ENCODE measurements around the gene CNN3. TPM values are rescaled to one million over a fixed set of nuclear protein-coding genes. Genes with fewer than 3 reads are reported as not detected.

Gene CNN3
- total and polyA plus RNA-seq, 9 donors = 294 to 507 (median 369) TPM

GRCh38 chr1:94926126-94926914 lies 590 bp downstream of the CNN3 start:
- under 1% methylated on average over 77 of the region's 78 CpGs for WGBS (ENCODE audit: insufficient coverage)
- peaks cover 14% of the 10 kb centered on the region for H3K36me3 ChIP-seq (ENCODE audit: control insufficient read depth, insufficient read depth, low read length)
- H3K9me3 ChIP-seq (replicated peaks; ENCODE audit: control insufficient read depth, low read depth, low read length) = no peaks in the 10 kb centered on the region
- H3K27ac ChIP-seq (ENCODE audit: low read length) = peak overlapping the region; percentile 99
- no peaks in the 10 kb centered on the region for H3K27me3 ChIP-seq (ENCODE audit: control insufficient read depth, insufficient read depth, low read length)
- H3K4me3 ChIP-seq (ENCODE audit: low read length) = peak overlapping the region; percentile 93
- peaks cover 43% of the 10 kb centered on the region for H3K4me1 ChIP-seq (ENCODE audit: control insufficient read depth, insufficient read depth, low read length)
- peak; percentile 81 for DNase-seq

DNA sequence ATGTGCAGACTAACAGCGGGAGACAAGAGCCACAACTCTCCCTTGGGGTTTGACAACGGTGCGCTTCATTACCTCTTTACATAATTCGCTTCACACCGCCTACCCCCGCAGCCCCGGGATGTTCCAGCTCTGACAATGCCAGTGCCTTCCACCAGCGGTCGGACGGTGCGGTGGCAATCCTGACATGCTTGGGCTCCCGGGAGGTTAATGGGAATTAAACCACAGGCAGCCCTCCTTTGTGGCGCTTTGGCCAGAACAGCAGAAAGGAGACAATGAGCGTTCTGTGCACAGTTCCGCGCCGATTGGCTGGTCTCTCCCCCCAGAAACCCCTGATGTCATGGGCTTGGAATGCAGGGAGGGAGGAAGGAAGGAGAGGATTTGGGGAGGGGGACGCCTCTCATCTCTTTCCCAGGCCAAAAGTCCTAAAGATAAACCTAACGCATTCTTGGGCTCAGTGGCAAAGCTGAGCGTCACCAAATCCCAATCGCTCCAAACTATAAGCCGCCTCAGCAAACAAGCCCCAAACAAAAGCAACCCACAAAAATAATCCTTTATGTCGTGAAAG lies 1.3 kb downstream of the CNN3 start:
- 0% methylated on average over 16 of the region's 23 CpGs for WGBS (ENCODE audit: insufficient coverage)
- H3K36me3 ChIP-seq (ENCODE audit: control insufficient read depth, insufficient read depth, low read length) = peaks cover 14% of the 10 kb centered on the region
- H3K4me3 ChIP-seq (ENCODE audit: low read length) = peak overlapping the region; percentile 93
- H3K4me1 ChIP-seq (ENCODE audit: control insufficient read depth, insufficient read depth, low read length) = peaks cover 43% of the 10 kb centered on the region
- H3K27me3 ChIP-seq (ENCODE audit: control insufficient read depth, insufficient read depth, low read length) = no peaks in the 10 kb centered on the region
- peak overlapping the region; percentile 99 for H3K27ac ChIP-seq (ENCODE audit: low read length)
- DNase-seq = peak; percentile 98
- no peaks in the 10 kb centered on the region for H3K9me3 ChIP-seq (replicated peaks; ENCODE audit: control insufficient read depth, low read depth, low read length)

GRCh38 chr1:94925004-94925403 lies 1.9 kb downstream of the CNN3 start:
- Histone ChIP-seq H3K36me3 (ENCODE audit: control insufficient read depth, insufficient read depth, low read length) (peaks cover 14% of the 10 kb centered on the region), H3K27ac (ENCODE audit: low read length) (peak overlapping the region; percentile 99), H3K4me1 (ENCODE audit: control insufficient read depth, insufficient read depth, low read length) (peaks cover 45% of the 10 kb centered on the region), H3K9me3 (replicated peaks; ENCODE audit: control insufficient read depth, low read depth, low read length) (no peaks in the 10 kb centered on the region), H3K27me3 (ENCODE audit: control insufficient read depth, insufficient read depth, low read length) (no peaks in the 10 kb centered on the region), H3K4me3 (ENCODE audit: low read length) (peak overlapping the region; percentile 93)
- DNase-seq = peak; percentile 74
- WGBS (ENCODE audit: insufficient coverage) = no CpG with 5 or more reads among the region's 2 CpGs

- WGBS (ENCODE audit: insufficient coverage) = 62% methylated on average over 2 of the region's 8 CpGs
- H3K27ac ChIP-seq (ENCODE audit: low read length) = peak overlapping the region; percentile 99
- H3K4me3 ChIP-seq (ENCODE audit: low read length) = peak overlapping the region; percentile 15
- H3K27me3 ChIP-seq (ENCODE audit: control insufficient read depth, insufficient read depth, low read length) = no peaks in the 10 kb centered on the region
- peak; percentile 47 for DNase-seq
- H3K36me3 ChIP-seq (ENCODE audit: control insufficient read depth, insufficient read depth, low read length) = peaks cover 14% of the 10 kb centered on the region
- H3K4me1 ChIP-seq (ENCODE audit: control insufficient read depth, insufficient read depth, low read length) = peaks cover 38% of the 10 kb centered on the region
- no peaks in the 10 kb centered on the region for H3K9me3 ChIP-seq (replicated peaks; ENCODE audit: control insufficient read depth, low read depth, low read length)
These were observed 4.1 kb downstream of the CNN3 start for GRCh38 chr1:94922761-94923331.

DNA sequence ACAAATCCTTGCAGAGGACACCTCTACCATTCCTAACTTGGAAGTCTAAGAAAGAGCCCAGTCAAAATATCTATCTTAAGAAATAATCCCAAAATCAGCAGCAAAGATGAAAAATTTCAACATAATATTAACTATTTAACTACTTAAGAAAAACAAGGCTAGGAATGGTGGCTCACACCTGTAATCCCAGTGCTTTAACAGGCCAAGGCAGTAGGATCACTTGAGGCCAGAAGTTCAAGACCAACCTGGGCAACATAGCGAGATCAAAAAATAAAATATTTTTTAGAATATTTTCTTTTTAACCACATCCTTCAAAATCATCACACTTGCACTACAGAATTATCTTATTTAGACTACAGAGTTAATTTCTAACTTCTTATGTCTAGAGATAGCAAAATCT lies 4.9 kb downstream of the CNN3 start:
- Histone ChIP-seq H3K27me3 (ENCODE audit: control insufficient read depth, insufficient read depth, low read length) (no peaks in the 10 kb centered on the region), H3K4me1 (ENCODE audit: control insufficient read depth, insufficient read depth, low read length) (peaks cover 33% of the 10 kb centered on the region), H3K36me3 (ENCODE audit: control insufficient read depth, insufficient read depth, low read length) (peaks cover 14% of the 10 kb centered on the region), H3K4me3 (ENCODE audit: low read length) (no peak overlapping the region), H3K27ac (ENCODE audit: low read length) (peak overlapping the region; percentile 99), H3K9me3 (replicated peaks; ENCODE audit: control insufficient read depth, low read depth, low read length) (no peaks in the 10 kb centered on the region)
- WGBS (ENCODE audit: insufficient coverage) = no CpG with 5 or more reads among the region's 1 CpG
- no peak for DNase-seq

DNA sequence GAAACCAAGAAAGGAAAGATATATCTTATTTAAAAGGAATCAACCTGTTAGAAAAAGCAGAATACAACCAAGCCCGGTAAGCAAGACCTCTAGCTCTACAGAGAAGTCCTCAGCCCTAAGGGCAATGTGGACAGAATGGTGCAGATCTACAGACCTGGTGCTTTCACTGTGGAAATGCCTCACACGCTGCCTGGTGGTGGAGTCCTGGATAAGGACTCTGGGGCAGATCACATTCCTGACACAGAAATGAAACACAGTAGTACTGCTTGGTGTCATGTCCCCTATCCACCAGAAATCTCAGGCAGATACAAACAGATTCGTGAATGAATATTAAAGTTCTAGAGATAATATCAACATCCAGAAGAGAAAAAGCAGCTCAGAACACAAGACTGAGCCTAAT lies 6.8 kb downstream of the CNN3 start:
- DNase-seq = no peak
- H3K27me3 ChIP-seq (ENCODE audit: control insufficient read depth, insufficient read depth, low read length) = no peaks in the 10 kb centered on the region
- H3K4me1 ChIP-seq (ENCODE audit: control insufficient read depth, insufficient read depth, low read length) = peaks cover 40% of the 10 kb centered on the region
- no peaks in the 10 kb centered on the region for H3K9me3 ChIP-seq (replicated peaks; ENCODE audit: control insufficient read depth, low read depth, low read length)
- H3K27ac ChIP-seq (ENCODE audit: low read length) = peak overlapping the region; percentile 18
- no CpG with 5 or more reads among the region's 3 CpGs for WGBS (ENCODE audit: insufficient coverage)
- H3K4me3 ChIP-seq (ENCODE audit: low read length) = no peak overlapping the region
- H3K36me3 ChIP-seq (ENCODE audit: control insufficient read depth, insufficient read depth, low read length) = peaks cover 20% of the 10 kb centered on the region

DNA sequence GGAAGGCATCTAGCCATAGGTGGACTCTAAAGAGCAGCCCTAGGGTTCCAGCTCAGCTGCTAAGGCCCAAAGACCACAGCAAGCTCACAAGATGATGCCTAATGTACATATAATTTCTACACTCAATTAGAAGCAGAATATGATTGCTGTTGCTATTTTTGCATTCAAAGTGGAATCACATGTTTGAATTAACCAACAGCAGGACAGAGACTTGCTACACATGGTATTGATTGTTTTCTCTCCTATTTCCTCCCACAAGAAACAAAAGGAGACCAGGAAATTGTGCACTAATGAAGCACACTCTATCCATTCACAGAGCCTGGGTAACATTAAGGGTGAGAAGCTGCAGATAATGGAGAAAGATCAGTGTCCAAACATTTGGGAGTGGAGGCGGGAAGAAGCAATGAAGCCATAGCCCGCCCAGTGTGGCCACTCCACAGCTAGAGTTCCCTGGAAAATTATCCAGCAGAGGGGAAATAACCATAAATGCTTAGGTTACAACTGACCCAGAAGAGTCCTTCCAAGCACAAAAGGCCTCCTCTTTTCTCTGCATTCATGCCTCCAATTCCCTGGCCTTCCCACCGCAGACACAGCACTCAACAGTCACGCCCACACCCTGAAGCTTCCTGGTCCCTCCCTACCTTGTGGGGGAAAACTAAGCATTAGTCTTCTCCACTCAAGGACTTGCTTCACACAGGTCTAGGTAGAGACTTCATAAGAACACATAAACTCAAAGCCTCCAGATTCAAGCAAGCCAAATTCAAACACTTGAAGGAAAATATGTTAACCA lies 7.5 kb downstream of the CNN3 start:
- Histone ChIP-seq H3K9me3 (replicated peaks; ENCODE audit: control insufficient read depth, low read depth, low read length) (no peaks in the 10 kb centered on the region), H3K4me3 (ENCODE audit: low read length) (no peak overlapping the region), H3K4me1 (ENCODE audit: control insufficient read depth, insufficient read depth, low read length) (peaks cover 40% of the 10 kb centered on the region), H3K36me3 (ENCODE audit: control insufficient read depth, insufficient read depth, low read length) (peaks cover 22% of the 10 kb centered on the region), H3K27ac (ENCODE audit: low read length) (peak overlapping the region; percentile 43), H3K27me3 (ENCODE audit: control insufficient read depth, insufficient read depth, low read length) (no peaks in the 10 kb centered on the region)
- WGBS (ENCODE audit: insufficient coverage) = 40% methylated on average over 1 of the region's 4 CpGs
- no peak for DNase-seq

DNA sequence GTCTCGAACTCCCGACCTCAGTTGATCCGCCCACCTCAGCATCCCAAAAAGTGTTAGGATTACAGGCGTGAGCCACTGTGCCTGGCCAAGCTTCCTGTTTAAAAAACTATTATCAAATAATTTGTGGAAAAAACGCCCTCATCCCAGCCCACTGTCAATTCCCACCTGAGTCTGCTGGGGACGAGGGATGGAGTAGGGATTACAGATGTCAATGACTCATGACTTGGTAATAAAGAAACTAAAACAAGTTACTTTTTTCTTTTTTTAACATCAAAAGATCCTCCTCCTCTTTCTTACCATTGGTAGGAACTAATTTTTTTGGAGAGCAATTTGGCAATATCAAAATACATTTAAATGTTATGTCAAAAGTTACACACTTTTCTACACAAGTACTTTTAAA lies 9.7 kb downstream of the CNN3 start:
- no peak overlapping the region for H3K4me3 ChIP-seq (ENCODE audit: low read length)
- H3K9me3 ChIP-seq (replicated peaks; ENCODE audit: control insufficient read depth, low read depth, low read length) = no peaks in the 10 kb centered on the region
- peaks cover 35% of the 10 kb centered on the region for H3K4me1 ChIP-seq (ENCODE audit: control insufficient read depth, insufficient read depth, low read length)
- no peak for DNase-seq
- no peaks in the 10 kb centered on the region for H3K27me3 ChIP-seq (ENCODE audit: control insufficient read depth, insufficient read depth, low read length)
- H3K36me3 ChIP-seq (ENCODE audit: control insufficient read depth, insufficient read depth, low read length) = peaks cover 11% of the 10 kb centered on the region
- no peak overlapping the region for H3K27ac ChIP-seq (ENCODE audit: low read length)
- WGBS (ENCODE audit: insufficient coverage) = no CpG with 5 or more reads among the region's 6 CpGs

GRCh38 chr1:94912263-94913184 lies 14.4 kb downstream of the CNN3 start:
- H3K27ac ChIP-seq (ENCODE audit: low read length) = peak overlapping the region; percentile 65
- no peaks in the 10 kb centered on the region for H3K27me3 ChIP-seq (ENCODE audit: control insufficient read depth, insufficient read depth, low read length)
- H3K4me3 ChIP-seq (ENCODE audit: low read length) = no peak overlapping the region
- 57% methylated on average over 1 of the region's 9 CpGs for WGBS (ENCODE audit: insufficient coverage)
- DNase-seq = peak; percentile 75
- H3K9me3 ChIP-seq (replicated peaks; ENCODE audit: control insufficient read depth, low read depth, low read length) = no peaks in the 10 kb centered on the region
- H3K4me1 ChIP-seq (ENCODE audit: control insufficient read depth, insufficient read depth, low read length) = peaks cover 32% of the 10 kb centered on the region
- H3K36me3 ChIP-seq (ENCODE audit: control insufficient read depth, insufficient read depth, low read length) = peaks cover 20% of the 10 kb centered on the region
